Right lobe of liver (tissue), 4 donors: Measurements from ENCODE around the gene SLC15A1.

Source experiments
- CTCF ChIP-seq, 4 donors: fragments of 200-600 bp in 3 of 4; fragments of 450-650 bp in 1 of 4; IDR thresholded peaks; one replicate each; pipeline versions ENCODE4 v1.5.1 to v1.8.0; 2016 to 2022; ENCODE audit warnings: antibody characterized with exemption in 4 of 4, mild to moderate bottlenecking in 2 of 4
- POLR2A ChIP-seq: fragments of 450-650 bp; IDR thresholded peaks from one replicate; pipeline ENCODE4 v1.6.1; 2017; ENCODE audit warnings: antibody characterized with exemption, mild to moderate bottlenecking
- donor health status: DM: no; HTN: no; CAD: no.
- donor health status: DM: no; HTN: no; CAD: no.
- donor health status: DM: no; HTN: yes; CAD: no.

- TF ChIP-seq CTCF (IDR thresholded peaks at IDR 0.05) (no peak), POLR2A (no peak)
Measured at GRCh38 chr13:98649861-98650260, 102.6 kb downstream of the SLC15A1 start.
